Duodenal mucosa (tissue), 2 donors: ENCODE measurements around the gene DROSHA.

Experiments
- H3K27ac ChIP-seq: one replicate; pipeline ENCODE4 v1.7.0; 2013; ENCODE audit warnings: low read depth, low read length
- H3K27me3 ChIP-seq, 2 donors: one replicate each; pipeline ENCODE4 v1.7.0; 2013; ENCODE audit warnings: low read length in 2 of 2, control low read depth in 1 of 2; ENCODE audit not compliant: insufficient read depth in 2 of 2, control insufficient read depth in 1 of 2
- H3K36me3 ChIP-seq, 2 donors: one replicate each; pipeline ENCODE4 v1.7.0; 2013; ENCODE audit warnings: low read length in 2 of 2, control low read depth in 1 of 2; ENCODE audit not compliant: insufficient read depth in 2 of 2, control insufficient read depth in 1 of 2
- H3K4me1 ChIP-seq, 2 donors: one replicate each; pipeline ENCODE4 v1.7.0; 2013; ENCODE audit warnings: low read length in 2 of 2, control low read depth in 1 of 2; ENCODE audit not compliant: insufficient read depth in 2 of 2, control insufficient read depth in 1 of 2
- H3K4me3 ChIP-seq, 2 donors: one replicate each; pipeline ENCODE4 v1.7.0; 2013; ENCODE audit warnings: low read length in 2 of 2, low read depth in 1 of 2
- H3K9ac ChIP-seq, 2 donors: one replicate each; pipeline ENCODE4 v1.7.0; 2013; ENCODE audit warnings: low read length in 2 of 2, low read depth in 1 of 2
- H3K9me3 ChIP-seq, 2 donors: one replicate each; pipeline ENCODE4 v1.7.0; 2013; ENCODE audit warnings: low read length in 2 of 2, control low read depth in 1 of 2; ENCODE audit not compliant: control insufficient read depth in 1 of 2

DROSHA gene

GRCh38 chr5:31390256-31390655, 141.6 kb downstream of the DROSHA start:
- Histone ChIP-seq H3K9me3 (peaks cover 0 to 10% of the 10 kb centered on the region in 2 donors), H3K27me3 (no peaks in the 10 kb centered on the region), H3K9ac (no peak overlapping the region), H3K4me3 (no peak overlapping the region), H3K27ac (no peak overlapping the region), H3K4me1 (no peaks in the 10 kb centered on the region), H3K36me3 (no peaks in the 10 kb centered on the region)

- no peak overlapping the region for H3K4me3 ChIP-seq
- no peak overlapping the region for H3K27ac ChIP-seq
- no peak overlapping the region for H3K9ac ChIP-seq
- no peaks in the 10 kb centered on the region for H3K36me3 ChIP-seq
- peaks cover 0 to 10% of the 10 kb centered on the region in 2 donors for H3K9me3 ChIP-seq
- H3K27me3 ChIP-seq = no peaks in the 10 kb centered on the region
- no peaks in the 10 kb centered on the region for H3K4me1 ChIP-seq
These were observed 145.9 kb downstream of the DROSHA start for GRCh38 chr5:31385774-31386537.

GRCh38 chr5:31383734-31384133, 148.2 kb downstream of the DROSHA start:
- Histone ChIP-seq H3K9ac (no peak overlapping the region), H3K9me3 (peaks cover 0 to 7% of the 10 kb centered on the region in 2 donors), H3K4me1 (no peaks in the 10 kb centered on the region), H3K27me3 (no peaks in the 10 kb centered on the region), H3K36me3 (no peaks in the 10 kb centered on the region), H3K4me3 (no peak overlapping the region), H3K27ac (no peak overlapping the region)

GRCh38 chr5:31382051-31382878, 149.6 kb downstream of the DROSHA start:
- Histone ChIP-seq H3K9ac (no peak overlapping the region), H3K9me3 (no peaks in the 10 kb centered on the region), H3K4me1 (no peaks in the 10 kb centered on the region), H3K27me3 (no peaks in the 10 kb centered on the region), H3K36me3 (no peaks in the 10 kb centered on the region), H3K4me3 (no peak overlapping the region), H3K27ac (no peak overlapping the region)

GRCh38 chr5:31381299-31381698, 150.6 kb downstream of the DROSHA start:
- no peaks in the 10 kb centered on the region for H3K27me3 ChIP-seq

GRCh38 chr5:31380049-31380448, 151.8 kb downstream of the DROSHA start:
- H3K36me3 ChIP-seq = no peaks in the 10 kb centered on the region
- H3K27me3 ChIP-seq = no peaks in the 10 kb centered on the region
- H3K9ac ChIP-seq = no peak overlapping the region
- no peak overlapping the region for H3K27ac ChIP-seq
- no peak overlapping the region for H3K4me3 ChIP-seq
- peaks cover 0 to 5% of the 10 kb centered on the region in 2 donors for H3K4me1 ChIP-seq
- H3K9me3 ChIP-seq = no peaks in the 10 kb centered on the region

More at GRCh38 chr5:31381299-31381698, 150.6 kb downstream of the DROSHA start:
- H3K9ac ChIP-seq = no peak overlapping the region
- no peak overlapping the region for H3K4me3 ChIP-seq
- H3K9me3 ChIP-seq = no peaks in the 10 kb centered on the region
- no peak overlapping the region for H3K27ac ChIP-seq
- H3K36me3 ChIP-seq = no peaks in the 10 kb centered on the region
- H3K4me1 ChIP-seq = peaks cover 0 to 5% of the 10 kb centered on the region in 2 donors

- no peak overlapping the region for H3K27ac ChIP-seq
- H3K27me3 ChIP-seq = no peaks in the 10 kb centered on the region
- no peak overlapping the region for H3K9ac ChIP-seq
- peaks cover 0 to 5% of the 10 kb centered on the region in 2 donors for H3K4me1 ChIP-seq
- no peak overlapping the region for H3K4me3 ChIP-seq
- H3K36me3 ChIP-seq = no peaks in the 10 kb centered on the region
- H3K9me3 ChIP-seq = no peaks in the 10 kb centered on the region
These were observed 153.1 kb downstream of the DROSHA start for GRCh38 chr5:31378838-31379237.

GRCh38 chr5:31378136-31378535, 153.8 kb downstream of the DROSHA start:
- no peak overlapping the region for H3K9ac ChIP-seq
- H3K4me3 ChIP-seq = no peak overlapping the region
- peaks cover 0 to 5% of the 10 kb centered on the region in 2 donors for H3K4me1 ChIP-seq
- H3K27me3 ChIP-seq = no peaks in the 10 kb centered on the region
- H3K36me3 ChIP-seq = no peaks in the 10 kb centered on the region
- H3K9me3 ChIP-seq = no peaks in the 10 kb centered on the region
- no peak overlapping the region for H3K27ac ChIP-seq

- H3K9me3 ChIP-seq = no peaks in the 10 kb centered on the region
- H3K9ac ChIP-seq = no peak overlapping the region
- no peaks in the 10 kb centered on the region for H3K36me3 ChIP-seq
- H3K27ac ChIP-seq = no peak overlapping the region
- H3K27me3 ChIP-seq = no peaks in the 10 kb centered on the region
- H3K4me3 ChIP-seq = no peak overlapping the region
- H3K4me1 ChIP-seq = peaks cover 0 to 5% of the 10 kb centered on the region in 2 donors
These were observed 154.5 kb downstream of the DROSHA start for GRCh38 chr5:31377274-31377946.
